Stimulated activated CD8-positive, alpha-beta memory T cell treated with anti-CD3 and anti-CD28 coated beads, Interleukin-7, amount 100 ng/mL, for 1 hour (primary cell): Measurements from ENCODE around the gene GRID1.

Source experiments
- DNase-seq, 2 donors: peaks; one replicate each; pipeline ENCODE4 v3.0.0-alpha.2; 2020; ENCODE audit warnings: low read depth in 2 of 2

Gene GRID1

DNA sequence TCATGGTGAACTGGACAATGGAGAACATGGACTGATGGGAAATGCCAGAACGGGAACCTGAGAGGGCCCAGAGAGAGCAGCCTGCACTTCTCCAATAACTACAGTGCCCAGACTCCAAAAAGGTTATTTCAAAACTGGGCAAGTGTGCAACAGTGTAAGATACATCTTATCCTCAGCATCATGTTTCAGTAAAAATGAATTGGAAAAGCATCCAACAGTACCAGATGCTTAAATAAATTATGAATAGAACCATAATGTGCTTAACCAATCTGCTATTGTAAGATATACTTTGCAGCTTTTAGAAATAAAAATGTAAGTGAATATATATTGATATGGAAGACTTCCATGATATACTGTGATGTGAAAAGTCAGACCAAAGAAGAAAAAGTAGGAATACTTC is 303.3 kb downstream of the GRID1 start:
- no peak for DNase-seq

- no peak for DNase-seq
These were observed 303.9 kb downstream of the GRID1 start for GRCh38 chr10:86062647-86063145.

- no peak for DNase-seq
These were observed 304.4 kb downstream of the GRID1 start for GRCh38 chr10:86062198-86062550.

DNA sequence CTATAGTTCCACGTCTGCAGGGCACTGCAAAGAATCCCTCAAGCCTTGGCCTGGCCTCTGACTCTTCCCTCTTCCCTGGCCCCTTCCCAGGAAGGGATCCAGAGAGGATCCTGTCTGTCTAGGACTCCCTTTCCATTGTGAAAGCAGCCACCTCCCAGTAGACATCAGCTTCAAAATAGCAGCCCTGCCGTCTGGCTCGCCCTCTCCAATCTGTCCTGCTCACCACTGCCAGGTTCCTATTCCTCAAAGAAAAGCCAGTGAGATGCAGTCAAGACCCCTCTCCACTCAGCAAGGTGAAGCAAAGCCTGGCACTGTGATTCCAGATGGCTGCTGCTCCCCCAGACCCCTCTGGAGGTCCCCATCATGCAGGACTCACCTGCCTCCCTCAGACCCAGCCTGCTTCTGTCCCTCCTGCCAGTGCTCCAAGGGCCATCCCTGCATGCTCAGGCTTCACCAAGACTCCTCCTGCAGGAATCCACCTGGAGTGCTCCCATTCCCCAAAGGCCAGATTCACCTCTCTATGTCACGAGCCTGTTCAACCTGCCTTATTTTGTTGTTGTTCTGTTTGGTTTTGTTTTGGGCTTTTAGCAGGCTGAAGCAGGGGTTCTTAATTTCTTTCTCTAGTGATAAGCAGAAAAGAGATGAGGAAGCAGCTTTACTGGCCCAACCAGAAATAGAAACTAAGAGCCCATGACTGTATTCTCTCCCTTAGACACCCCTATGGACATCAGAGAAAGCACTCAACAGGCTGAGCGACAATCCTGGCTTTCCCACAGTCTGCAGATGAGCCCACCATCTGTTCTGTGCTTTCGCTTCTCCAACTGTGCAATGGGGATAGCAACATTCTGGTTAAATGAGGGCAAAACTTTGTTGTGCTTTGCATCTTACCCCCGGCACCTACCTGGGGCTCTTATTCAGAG is 305.1 kb downstream of the GRID1 start:
- no peak for DNase-seq

DNA sequence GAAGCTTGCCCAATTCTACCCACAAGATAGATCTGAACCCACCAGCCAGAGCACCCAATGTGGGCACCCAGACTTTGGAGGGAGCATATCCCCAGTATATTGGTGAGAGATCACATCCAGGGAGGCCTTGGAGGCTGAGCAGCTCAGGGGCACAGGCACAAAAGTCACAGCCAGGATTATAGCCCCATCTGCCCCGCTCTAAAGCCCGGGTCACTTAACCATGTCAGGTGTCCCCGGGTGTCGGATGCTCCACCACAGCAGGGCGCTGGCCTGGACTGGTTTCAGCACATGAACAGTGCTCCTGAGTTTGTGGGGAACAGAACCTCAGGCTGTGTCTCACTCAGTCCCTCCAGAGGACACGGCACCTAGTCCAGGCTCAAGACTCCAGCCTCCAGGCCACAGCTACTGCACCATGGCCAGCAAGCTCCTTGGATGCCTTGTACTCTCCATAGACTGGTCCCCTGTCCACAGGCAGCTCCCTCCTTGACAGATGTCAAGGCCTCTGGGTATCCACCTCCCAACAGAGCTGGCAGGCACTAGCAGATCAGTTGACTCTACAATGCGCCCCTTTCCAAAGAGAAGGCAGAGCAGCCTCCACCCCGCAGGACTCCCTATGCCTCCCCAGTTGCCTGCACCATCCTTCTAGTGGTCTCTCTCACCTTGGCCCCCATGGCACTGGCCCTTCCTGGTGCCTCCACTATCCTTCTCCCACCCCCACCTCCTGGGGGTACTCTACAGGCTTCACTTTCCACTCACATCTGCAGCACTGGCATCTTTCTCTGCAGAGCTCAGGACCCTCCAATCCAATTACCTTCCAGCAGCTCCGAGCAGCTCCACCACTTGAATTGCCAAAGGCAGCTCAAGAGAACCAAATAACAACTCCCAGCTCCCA is 306.0 kb downstream of the GRID1 start:
- no peak for DNase-seq

- DNase-seq = no peak
These were observed 306.7 kb downstream of the GRID1 start for GRCh38 chr10:86059892-86060291.

DNA sequence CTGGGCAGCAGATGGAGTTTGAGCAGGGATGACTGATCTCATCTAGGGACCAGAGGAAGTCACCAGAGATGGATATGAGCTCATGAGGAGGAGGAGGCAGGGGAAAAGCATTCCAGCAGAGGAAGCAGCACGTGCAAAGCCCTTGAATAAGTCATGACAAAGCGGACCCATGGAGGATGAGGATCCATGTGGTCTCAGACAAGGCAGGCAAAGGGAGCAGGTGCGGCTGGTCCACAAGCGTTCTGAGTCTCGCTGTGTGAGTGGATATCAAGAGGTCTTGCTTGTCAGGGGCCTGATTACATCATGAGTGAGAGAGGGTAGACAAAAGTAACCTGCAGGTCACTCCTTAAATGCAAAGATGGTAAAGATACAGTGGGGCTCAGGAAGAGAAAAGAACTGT is 307.6 kb downstream of the GRID1 start:
- DNase-seq = no peak

GRCh38 chr10:86057708-86058107 is 308.9 kb downstream of the GRID1 start:
- no peak for DNase-seq

DNA sequence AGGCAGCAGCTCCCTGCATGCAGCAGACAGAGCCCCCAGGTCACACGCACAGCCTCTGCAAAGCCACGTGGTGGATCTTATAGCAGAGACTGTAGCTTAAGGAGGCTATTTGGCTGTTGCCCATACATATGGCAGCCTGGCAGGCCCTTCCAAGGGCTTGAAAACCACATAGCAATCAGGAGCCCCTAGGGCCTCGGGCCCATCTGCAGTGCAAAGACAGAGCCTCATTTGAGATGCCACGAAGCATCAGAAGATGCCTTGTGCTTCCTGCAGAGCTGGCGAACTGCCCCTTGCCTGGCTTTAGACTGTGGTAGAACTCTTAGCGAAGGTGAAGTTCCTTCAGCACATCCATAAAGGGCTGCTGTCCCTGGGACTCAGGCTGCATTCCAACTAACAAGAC is 309.9 kb downstream of the GRID1 start:
- no peak for DNase-seq

- DNase-seq = no peak
These were observed 310.7 kb downstream of the GRID1 start for GRCh38 chr10:86055928-86056327.

- DNase-seq = no peak
These were observed 312.9 kb downstream of the GRID1 start for GRCh38 chr10:86053675-86054074.

DNA sequence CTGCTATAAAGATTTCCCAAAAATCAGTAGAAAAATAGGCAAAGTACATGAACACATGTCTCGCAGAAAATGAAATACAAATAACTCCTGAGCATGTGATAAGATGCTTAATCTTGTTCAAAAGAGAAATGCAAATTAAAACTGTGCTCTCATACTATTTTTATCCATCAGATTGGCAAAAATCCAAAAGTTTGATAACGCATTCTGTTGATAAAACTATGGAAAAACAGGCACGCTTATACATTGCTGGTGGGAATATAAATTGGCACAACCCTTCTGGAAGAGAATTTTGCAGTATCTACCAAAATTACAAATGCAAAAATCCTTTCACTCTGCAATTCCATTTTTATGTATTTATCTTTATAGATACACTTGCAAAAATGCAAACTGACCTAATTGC is 315.0 kb downstream of the GRID1 start:
- DNase-seq = no peak

DNA sequence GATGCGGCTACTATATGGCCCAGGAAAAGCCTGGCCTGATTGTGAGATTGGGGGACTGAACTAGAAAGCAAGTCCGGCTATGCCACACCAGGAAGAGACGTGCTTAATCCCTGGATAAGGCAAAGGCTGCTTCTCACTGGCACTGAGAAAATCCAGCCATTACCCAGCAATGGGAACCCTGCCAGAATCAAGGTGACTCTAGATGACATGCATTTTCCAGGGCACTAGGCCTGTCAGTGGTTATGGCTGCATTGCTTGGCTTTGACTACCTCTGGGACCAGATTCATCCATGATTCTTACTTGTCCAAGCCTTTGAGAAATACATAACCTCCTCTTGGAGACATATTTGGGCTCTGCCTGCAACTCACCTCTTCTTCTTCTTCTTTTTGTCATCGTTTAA is 317.2 kb downstream of the GRID1 start:
- no peak for DNase-seq

GRCh38 chr10:86048973-86049372 is 317.6 kb downstream of the GRID1 start:
- DNase-seq = no peak

DNA sequence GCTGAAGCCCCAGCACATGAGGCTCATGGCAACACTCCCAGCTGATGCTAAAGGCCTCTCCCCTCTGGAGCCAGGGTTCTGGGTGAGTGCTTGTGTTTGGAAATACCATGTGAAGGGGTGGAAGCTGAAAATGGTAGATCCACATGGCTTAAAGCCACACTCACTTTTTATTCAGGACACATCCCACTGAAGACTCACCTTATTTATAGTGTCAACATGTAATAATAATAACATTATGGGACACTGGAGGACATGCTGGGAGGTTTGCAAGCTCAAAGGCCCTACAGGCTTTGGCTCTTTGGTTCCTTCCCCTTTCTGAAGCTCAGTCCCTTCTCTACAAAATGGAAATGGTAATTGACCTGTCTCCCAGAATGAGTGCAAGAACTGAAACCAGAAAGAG is 318.0 kb downstream of the GRID1 start:
- DNase-seq = no peak

DNA sequence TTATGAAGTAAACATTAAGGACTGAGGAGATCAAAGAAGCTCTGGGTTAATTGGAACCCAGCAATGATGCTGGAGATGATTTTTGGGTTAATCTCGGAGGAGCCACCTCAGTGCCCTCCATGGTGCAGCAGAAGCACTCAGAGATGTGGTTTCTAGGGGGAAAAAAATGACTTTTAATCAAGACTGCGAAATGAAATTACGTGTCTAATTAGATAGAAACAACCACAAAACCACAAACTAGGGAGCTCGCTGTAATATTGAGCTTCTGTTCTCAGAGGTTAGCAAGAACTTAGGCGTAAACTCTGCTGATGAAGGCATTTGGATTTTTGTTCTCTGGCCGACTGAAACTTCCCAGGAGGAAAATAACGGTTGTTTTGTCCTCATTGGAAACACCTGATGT is 319.0 kb downstream of the GRID1 start:
- DNase-seq = no peak

DNA sequence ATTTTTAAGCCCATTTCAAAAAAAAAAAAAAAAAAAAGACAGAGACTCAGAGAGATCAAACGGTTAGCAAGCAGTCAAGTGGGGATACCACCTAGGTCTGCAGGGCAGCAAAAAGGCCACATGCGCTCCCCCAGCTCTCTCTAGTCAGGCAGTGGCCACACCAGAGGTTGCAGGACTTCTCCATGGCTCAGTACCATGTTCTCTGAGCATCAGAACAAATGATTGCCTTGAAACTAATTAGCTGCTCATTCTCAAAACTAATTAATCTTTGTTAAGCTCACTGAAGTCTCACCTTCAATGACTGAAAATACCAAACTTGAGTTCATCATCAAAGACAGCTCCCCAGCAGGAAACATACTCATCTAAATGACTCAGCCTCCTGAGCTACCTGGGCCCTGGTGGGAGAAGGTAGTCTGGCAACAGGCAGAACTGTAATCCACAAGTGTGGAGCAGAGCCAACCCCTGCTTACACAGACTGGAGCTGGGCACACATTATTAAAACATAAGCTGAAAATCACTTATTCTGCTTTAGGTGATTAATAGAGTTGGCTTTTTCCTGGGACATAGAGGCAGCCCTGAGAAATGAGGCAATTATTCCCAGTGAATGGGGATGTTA is 319.6 kb downstream of the GRID1 start:
- DNase-seq = no peak

GRCh38 chr10:86045896-86046295 is 320.7 kb downstream of the GRID1 start:
- DNase-seq = no peak

DNA sequence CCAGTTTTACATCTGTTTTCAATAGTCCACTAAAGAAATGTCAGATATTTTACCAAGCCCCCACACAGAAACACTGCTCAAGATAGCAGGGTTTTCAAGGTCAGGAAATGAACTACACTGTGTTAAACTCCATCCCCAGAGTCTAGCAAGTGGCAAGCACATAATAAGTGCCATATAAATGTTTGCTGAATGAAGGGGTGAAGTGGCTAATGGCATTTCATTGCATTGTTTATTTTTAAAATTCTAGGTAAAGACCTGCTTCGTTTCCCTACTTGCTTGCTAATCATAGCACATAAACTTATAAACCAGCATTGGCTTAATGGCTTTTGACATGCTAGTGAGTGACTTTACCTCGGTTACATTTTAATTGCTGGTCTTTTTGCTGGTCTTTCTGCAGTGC is 322.6 kb downstream of the GRID1 start:
- no peak for DNase-seq

DNA sequence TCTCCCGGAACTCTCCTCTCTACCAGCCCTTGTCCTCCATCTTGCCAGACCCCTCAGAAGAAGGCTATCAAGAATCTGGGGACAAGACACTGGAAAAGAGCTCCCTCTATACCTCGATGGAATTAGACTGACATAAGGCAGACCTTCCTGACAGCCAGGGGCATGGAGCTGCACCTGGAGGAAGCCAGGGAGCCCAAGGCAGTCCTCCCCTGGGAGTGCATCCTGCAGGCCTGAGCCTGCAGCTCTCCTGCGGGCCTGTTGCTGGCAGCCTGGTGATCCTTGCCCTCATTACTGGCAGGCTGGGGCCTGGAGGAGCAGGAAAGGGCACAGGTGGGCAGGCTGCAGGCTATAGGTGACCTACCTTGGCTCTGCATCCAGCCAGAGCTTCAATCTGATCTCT is 323.4 kb downstream of the GRID1 start:
- DNase-seq = no peak

DNA sequence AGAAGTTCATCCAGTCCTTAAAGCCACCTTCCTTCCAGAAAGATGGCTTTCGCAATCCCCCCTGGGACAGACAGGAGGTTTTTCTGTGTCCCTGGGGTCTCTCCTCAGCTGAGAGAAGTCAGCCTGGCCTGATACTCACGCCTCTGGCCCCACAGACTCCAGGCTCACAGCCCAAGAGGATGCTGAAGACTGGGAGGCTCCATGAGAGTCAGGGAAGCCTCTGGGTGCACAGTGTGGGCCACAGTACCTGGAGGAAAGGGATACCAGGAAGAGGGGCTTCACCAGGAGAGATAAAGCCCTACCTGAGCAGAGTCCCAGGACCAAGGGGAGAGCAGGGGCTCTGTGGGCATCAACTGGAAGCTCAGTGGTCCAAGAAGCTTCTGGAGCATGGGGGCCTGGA is 324.4 kb downstream of the GRID1 start:
- DNase-seq = no peak

DNA sequence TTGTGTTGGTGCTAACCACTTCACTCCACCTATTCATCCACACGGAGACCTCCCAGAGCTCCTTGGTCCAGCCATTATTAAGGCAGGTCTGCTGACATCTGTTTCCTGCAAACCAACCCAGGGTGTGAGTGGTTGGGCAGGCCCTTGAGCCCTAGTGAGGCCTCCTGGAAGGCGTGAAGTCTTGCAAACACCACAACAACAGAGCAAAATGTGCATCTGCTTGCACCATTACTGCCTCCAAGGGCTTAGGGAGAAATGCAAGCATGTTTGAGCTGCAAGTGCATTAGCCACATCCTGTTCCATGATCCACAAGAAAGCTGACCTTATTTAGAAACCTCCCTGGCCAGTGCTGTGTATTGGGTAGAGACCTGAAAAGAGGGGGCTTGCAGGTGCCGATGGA is 325.5 kb downstream of the GRID1 start:
- DNase-seq = no peak
